PC-3 (cell line): ENCODE data around the gene ATP13A3.

Experiments used
- CTCF ChIP-seq: fragments of 300-600 bp; sonication (generic); conservative IDR thresholded peaks from 2 replicates; pipeline ENCODE4 v1.5.1; 2017; ENCODE audit warnings: antibody characterized with exemption, low read depth, mild to moderate bottlenecking, low read length
- EZH2 ChIP-seq: fragments of 300-600 bp; sonication (generic); IDR thresholded peaks from one replicate; pipeline ENCODE4 v1.6.1; 2017; ENCODE audit warnings: antibody characterized with exemption, mild to moderate bottlenecking, low read length; ENCODE audit not compliant: unreplicated experiment

GRCh38 chr3:194443901-194444300 is 42.9 kb downstream of the ATP13A3 start:
- TF ChIP-seq EZH2 (no peak), CTCF (no peak)
